ENCODE data around the gene MLANA.

Gene MLANA

DNA sequence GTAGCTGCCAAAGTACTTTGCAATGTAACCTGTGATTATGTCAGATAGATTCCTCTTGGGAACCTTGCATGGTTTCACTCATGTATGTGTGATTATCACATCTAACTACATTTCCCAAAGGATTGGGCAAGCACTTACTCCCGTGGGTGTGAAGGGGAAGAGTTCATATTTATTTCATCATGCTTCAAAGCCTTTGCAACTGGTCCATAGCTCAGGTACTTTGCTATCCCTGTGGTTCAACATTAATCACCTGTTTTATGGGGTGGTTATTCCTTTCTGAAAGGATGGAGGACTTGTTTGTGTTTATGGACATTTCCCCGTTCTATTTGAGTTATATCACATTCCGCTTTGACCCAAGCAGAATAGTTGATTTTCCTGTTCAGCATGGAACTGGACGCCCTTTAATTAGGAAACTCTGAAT lies 44.2 kb upstream of the MLANA start:
- H3K4me3 ChIP-seq: no peak overlapping the region
- TF ChIP-seq, protein P1, sequence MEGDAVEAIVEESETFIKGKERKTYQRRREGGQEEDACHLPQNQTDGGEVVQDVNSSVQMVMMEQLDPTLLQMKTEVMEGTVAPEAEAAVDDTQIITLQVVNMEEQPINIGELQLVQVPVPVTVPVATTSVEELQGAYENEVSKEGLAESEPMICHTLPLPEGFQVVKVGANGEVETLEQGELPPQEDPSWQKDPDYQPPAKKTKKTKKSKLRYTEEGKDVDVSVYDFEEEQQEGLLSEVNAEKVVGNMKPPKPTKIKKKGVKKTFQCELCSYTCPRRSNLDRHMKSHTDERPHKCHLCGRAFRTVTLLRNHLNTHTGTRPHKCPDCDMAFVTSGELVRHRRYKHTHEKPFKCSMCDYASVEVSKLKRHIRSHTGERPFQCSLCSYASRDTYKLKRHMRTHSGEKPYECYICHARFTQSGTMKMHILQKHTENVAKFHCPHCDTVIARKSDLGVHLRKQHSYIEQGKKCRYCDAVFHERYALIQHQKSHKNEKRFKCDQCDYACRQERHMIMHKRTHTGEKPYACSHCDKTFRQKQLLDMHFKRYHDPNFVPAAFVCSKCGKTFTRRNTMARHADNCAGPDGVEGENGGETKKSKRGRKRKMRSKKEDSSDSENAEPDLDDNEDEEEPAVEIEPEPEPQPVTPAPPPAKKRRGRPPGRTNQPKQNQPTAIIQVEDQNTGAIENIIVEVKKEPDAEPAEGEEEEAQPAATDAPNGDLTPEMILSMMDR (IDR thresholded peaks at IDR 0.05): no peak
- no peak for DNase-seq (ENCODE audit: low spot score)
- no peak overlapping the region for H3K27ac ChIP-seq

DNA sequence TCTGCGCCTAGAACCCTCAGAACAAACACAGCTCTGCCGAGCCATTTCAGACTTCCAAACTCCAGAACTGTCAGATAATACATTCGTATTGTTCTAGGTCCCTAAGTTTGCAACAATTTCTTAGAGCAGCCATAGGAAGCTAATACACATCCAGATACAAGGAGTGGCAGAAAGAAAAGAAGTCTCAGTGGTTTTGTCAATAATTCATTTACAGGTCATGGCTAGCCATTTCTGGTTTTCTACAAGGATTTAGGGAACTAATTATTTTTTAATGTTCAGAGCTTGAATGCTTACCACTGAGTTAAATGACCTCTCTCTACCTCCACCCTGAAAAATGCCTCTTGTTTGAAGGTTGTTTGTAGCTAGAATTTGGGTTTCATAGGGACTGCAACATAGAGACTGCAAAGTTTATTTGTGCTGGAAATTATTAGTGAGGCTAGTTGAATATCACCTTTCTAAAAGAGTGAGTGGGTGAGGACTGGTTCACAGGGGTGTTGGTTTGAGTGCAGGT lies 42.3 kb upstream of the MLANA start:
- no peak for DNase-seq (ENCODE audit: low spot score)
- Histone ChIP-seq H3K4me3 (no peak overlapping the region), H3K27ac (no peak overlapping the region)
- TF ChIP-seq, protein P1 (IDR thresholded peaks at IDR 0.05): no peak

DNA sequence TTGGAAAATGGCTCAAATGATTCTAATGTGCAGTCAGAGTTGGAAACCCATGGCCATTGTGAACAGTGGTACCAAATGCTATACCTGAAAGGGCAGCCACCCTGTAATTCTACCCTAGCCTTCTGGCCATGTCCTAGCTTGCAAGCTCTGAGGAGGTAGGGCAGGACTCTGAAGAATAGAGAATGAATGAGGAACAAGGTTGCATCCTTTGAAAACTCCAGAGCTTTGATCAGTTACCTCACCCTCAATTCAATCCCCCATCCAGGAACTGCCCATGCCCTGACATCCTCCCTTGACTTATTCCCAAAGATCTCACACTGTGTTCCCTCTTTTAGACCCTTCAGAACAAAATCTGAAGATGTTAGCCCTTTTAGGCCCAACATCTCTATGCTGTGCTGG lies 40.0 kb upstream of the MLANA start:
- TF ChIP-seq, protein P1 (IDR thresholded peaks at IDR 0.05): no peak
- DNase-seq (ENCODE audit: low spot score): no peak
- Histone ChIP-seq H3K4me3 (no peak overlapping the region), H3K27ac (no peak overlapping the region)

DNA sequence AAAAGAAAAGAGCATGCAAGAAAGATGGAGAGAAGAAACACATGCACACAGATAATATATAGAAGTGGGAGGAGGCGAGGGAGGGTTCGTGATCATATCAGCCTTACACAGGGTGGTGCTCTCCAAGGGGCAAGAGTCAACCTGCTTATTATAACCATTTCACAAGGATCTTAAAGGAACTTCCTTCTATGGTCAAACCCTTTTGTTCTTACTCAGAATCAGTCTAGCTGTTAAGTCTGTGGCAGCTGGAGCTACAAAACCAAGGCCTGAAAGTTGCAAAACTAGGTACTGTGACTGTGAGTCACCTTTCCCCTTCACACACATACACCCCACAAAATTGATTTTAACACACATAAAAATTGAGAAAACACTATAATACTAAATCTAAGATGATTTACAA lies 39.2 kb upstream of the MLANA start:
- H3K27ac ChIP-seq: no peak overlapping the region
- H3K4me3 ChIP-seq: no peak overlapping the region
- TF ChIP-seq, protein P1 (IDR thresholded peaks at IDR 0.05): no peak
- no peak for DNase-seq (ENCODE audit: low spot score)

DNA sequence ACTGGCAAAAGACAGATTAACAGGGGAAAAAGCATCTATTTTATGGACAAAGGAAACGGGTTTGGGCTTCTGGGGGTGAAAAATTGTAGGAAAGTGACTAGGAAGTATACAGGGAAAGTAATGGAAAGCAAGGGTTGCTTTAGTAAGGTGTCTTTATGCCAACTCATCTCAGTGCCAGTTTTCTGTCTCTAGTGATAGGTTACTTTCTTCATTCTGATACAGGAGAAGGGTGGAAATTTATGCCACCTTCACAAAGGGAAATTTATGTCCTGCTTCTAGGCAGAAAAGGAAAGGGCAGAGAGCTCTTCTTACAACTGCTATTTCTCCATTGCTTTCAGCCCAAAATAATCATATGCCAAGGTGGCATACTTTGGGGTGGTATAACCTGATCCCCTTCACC lies 37.7 kb upstream of the MLANA start:
- DNase-seq (ENCODE audit: low spot score): no peak
- TF ChIP-seq, protein P1 (IDR thresholded peaks at IDR 0.05): no peak
- Histone ChIP-seq H3K4me3 (no peak overlapping the region), H3K27ac (no peak overlapping the region)

DNA sequence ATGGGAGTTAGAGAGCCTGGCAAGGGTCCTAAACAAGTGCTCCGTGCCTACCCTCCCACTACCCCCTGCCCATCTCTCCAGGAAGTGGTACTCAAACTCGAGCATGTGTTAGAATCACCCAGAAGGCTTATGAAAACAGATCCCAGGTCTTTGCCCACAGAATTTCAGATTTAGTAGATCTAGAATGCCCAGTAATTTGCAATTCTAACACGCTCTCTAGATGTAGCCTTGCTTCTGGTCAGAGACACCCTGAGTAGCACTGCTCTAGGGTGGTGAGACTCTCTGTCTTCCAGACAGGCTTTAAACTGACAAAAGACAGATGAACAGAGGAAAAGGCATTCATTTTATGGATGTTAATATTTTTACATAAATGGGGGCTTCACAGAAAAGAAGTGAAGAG lies 37.1 kb upstream of the MLANA start:
- Histone ChIP-seq H3K27ac (no peak overlapping the region), H3K4me3 (no peak overlapping the region)
- DNase-seq (ENCODE audit: low spot score): no peak
- TF ChIP-seq, protein P1 (IDR thresholded peaks at IDR 0.05): no peak

DNA sequence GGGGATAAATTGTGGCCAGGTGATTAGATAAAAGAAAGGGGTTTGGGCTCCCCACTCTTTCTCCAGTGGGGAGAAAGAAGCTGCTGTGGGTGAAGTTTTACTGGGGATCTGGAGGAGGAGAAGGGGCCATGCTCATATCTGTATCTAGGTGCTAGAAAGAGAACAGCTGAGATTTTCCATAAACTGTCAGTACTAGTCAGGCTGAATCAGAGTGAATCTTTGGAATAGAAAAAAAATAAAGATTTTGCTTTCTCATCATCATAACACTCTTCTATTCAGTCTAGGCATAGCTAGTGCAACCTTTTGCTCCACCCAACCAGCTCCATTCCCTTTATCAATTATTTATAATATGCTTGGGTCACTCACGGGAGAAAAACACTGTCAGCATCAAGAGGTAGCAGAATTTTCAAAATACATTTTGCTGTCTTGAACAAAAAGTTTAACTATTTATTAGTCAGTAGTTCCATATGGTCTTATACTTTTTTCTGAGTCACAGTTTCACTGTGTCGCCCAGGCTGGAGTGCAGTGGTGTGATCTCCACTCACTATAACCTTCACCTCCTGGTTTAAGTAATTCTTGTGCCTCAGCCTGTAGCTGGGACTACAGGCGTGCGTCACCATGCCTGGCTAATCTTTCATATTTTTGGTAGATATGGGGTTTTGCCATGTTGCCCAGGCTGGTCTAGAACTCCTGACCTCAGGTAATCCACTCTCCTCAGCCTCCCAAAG lies 36.5 kb upstream of the MLANA start:
- H3K27ac ChIP-seq: no peak overlapping the region
- H3K4me3 ChIP-seq: no peak overlapping the region
- DNase-seq (ENCODE audit: low spot score): no peak
- TF ChIP-seq, protein P1 (IDR thresholded peaks at IDR 0.05): no peak

Data from coronary artery (tissue), 2 donors.